Hematopoietic multipotent progenitor cell treated with erythropoietin and hydrocortisone succinate and interleukin-3 and kit ligand, for 17 days (in vitro differentiated cells): Measurements from ENCODE around the gene LAIR1.
"Not testable (repeated sequence)": the region's sequence is repeated elsewhere in the genome, so short reads cannot be mapped to it uniquely, and the experiment has no call there.

Experiments used
- DNase-seq: peaks from one replicate; pipeline ENCODE4 v3.0.0-alpha.2; 2015; ENCODE audit warnings: low spot score

The LAIR1 gene

GRCh38 chr19:54341295-54341694 lies 23.4 kb downstream of the LAIR1 start:
- no peak for DNase-seq

GRCh38 chr19:54339646-54340358 lies 24.9 kb downstream of the LAIR1 start:
- DNase-seq = no peak

GRCh38 chr19:54338521-54338920 lies 26.2 kb downstream of the LAIR1 start:
- DNase-seq = no peak

GRCh38 chr19:54337858-54338230 lies 26.9 kb downstream of the LAIR1 start:
- no peak for DNase-seq

- no peak for DNase-seq
Measured at GRCh38 chr19:54336893-54337857, 27.6 kb downstream of the LAIR1 start.

GRCh38 chr19:54335979-54336892 lies 28.5 kb downstream of the LAIR1 start:
- no peak for DNase-seq

GRCh38 chr19:54335164-54335563 lies 29.6 kb downstream of the LAIR1 start:
- no peak for DNase-seq

- no peak for DNase-seq
Measured at GRCh38 chr19:54333586-54334298, 31.0 kb downstream of the LAIR1 start.

GRCh38 chr19:54332149-54332548 lies 32.6 kb downstream of the LAIR1 start:
- no peak for DNase-seq

GRCh38 chr19:54331626-54332025 lies 33.1 kb downstream of the LAIR1 start:
- DNase-seq = no peak

GRCh38 chr19:54329476-54330165 lies 35.1 kb downstream of the LAIR1 start:
- DNase-seq = no peak

- not testable (repeated sequence) for DNase-seq
Measured at GRCh38 chr19:54328781-54329180, 36.0 kb downstream of the LAIR1 start.

GRCh38 chr19:54325631-54326030 lies 39.1 kb downstream of the LAIR1 start:
- no peak for DNase-seq

GRCh38 chr19:54325194-54325621 lies 39.5 kb downstream of the LAIR1 start:
- DNase-seq = peak; percentile 47

GRCh38 chr19:54324071-54324470 lies 40.7 kb downstream of the LAIR1 start:
- DNase-seq = no peak

- not testable (repeated sequence) for DNase-seq
Measured at GRCh38 chr19:54322934-54323333, 41.8 kb downstream of the LAIR1 start.

GRCh38 chr19:54322295-54322694 lies 42.4 kb downstream of the LAIR1 start:
- not testable (repeated sequence) for DNase-seq

GRCh38 chr19:54319892-54320670 lies 44.6 kb downstream of the LAIR1 start:
- no peak for DNase-seq

- DNase-seq = no peak
Measured at GRCh38 chr19:54319049-54319448, 45.7 kb downstream of the LAIR1 start.

GRCh38 chr19:54317965-54318240 lies 46.8 kb downstream of the LAIR1 start:
- DNase-seq = no peak
